ENCODE results near the gene PLEKHD1.

Gene PLEKHD1

GRCh38 chr14:69518289-69519101 is 34.0 kb downstream of the PLEKHD1 start:
- no peak for DNase-seq (ENCODE audit: low read depth in 2 of 2, low spot score in 1 of 2)

DNA sequence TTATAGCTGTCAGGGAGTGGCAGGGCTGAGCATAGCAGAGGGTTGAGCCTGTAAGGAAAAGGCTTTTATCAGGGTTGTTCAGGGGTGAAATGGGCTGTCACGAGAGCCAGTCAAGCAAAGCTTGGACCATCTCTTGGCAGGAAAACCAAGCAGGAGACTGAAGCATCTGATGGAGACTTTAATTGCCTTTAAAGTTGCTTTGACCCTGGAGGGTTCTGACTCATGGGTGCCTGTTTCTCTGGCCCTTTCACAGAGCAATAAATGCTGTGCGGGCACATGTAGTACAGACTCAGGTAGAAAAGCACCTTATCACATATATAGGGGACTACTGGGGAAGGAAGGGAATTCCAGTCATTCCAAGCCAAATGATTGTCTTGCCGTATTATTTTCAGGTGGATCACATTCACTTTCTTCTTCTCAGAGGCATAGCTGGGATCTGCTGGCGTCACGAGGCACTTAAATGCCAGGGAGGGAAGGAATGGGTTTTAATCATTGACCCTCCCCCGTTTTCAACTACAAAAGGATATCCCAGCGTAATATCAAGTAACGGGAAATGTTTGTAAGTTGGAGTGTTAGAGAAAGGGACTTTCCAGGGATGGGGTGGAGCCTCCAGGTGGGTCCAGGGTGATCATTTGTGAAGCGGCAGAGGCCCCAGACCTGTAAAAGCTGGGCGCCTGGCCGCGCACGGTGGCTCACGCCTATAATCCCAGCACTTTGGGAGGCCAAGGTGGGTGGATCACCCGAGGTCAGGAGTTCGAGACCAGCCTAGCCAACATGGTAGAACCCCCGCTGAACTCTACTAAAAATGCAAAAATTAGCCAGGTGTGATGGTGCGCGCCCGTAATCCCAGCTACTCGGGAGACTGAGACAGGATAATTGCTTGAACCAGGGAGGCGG is 34.9 kb downstream of the PLEKHD1 start:
- DNase-seq (ENCODE audit: low read depth in 2 of 2, low spot score in 1 of 2) = no peak

- DNase-seq (ENCODE audit: low read depth in 2 of 2, low spot score in 1 of 2) = no peak
Observed at GRCh38 chr14:69522026-69522425, 37.5 kb downstream of the PLEKHD1 start.

DNA sequence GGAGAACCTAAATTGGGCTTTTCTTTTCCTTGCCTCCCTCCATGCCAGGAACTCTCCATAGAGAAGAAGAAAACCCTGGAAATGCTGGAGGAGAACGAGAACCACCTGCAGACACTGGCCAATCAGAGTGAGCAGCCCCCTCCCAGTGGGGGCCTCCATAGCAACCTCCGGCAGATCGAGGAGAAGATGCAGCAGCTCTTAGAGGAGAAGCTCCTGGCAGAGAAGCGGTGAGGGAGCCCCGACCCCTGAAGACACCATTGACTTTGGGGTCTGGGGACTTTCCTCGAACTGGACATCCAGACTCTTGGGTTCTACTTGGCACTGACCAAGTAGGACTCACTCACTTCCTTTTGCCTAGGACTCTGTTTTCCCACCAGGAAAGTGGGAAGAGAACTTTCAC is 41.4 kb downstream of the PLEKHD1 start:
- DNase-seq (ENCODE audit: low read depth in 2 of 2, low spot score in 1 of 2) = no peak

DNA sequence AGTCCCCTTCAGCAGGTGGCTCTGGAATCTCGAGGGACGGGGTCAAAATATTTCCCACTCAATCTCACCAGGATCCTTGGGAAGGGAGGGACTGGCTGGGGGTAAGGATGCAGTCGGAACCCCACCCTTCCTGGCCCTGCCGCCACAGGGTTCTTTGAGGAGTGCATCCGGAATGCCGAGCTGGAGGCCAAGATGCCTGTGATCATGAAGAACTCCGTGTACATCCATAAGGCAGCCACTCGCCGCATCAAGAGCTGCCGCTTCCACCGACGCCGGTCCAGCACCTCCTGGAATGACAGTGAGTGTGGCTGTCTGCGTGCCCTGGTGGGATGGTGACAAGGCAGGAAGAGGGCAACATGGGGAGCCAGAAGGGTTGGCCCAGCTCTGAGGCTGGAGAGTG is 43.1 kb downstream of the PLEKHD1 start:
- DNase-seq (ENCODE audit: low read depth in 2 of 2, low spot score in 1 of 2) = no peak

DNA sequence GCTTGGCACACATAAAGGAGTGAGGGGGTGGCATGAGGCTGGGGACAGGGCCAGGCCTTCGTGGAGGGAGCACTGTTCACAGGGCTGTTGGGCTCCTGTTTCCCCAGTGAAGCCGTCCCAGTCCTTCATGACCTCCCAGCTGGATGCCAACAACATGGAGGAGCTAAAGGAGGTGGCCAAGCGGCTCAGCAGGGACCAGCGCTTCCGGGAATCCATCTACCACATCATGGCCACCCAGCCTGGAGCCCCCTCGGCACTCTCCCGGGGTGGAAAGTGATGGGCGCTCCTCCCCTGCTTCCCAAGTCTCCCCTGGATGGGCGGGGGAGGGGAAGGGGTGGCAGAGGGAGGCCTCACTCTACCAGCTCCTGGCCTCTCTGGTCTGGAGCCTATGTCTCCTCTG is 43.6 kb downstream of the PLEKHD1 start:
- no peak for DNase-seq (ENCODE audit: low read depth in 2 of 2, low spot score in 1 of 2)

GRCh38 chr14:69528930-69529329 is 44.4 kb downstream of the PLEKHD1 start:
- no peak for DNase-seq (ENCODE audit: low read depth in 2 of 2, low spot score in 1 of 2)

GRCh38 chr14:69529563-69529962 is 45.0 kb downstream of the PLEKHD1 start:
- no peak for DNase-seq (ENCODE audit: low read depth in 2 of 2, low spot score in 1 of 2)

DNA sequence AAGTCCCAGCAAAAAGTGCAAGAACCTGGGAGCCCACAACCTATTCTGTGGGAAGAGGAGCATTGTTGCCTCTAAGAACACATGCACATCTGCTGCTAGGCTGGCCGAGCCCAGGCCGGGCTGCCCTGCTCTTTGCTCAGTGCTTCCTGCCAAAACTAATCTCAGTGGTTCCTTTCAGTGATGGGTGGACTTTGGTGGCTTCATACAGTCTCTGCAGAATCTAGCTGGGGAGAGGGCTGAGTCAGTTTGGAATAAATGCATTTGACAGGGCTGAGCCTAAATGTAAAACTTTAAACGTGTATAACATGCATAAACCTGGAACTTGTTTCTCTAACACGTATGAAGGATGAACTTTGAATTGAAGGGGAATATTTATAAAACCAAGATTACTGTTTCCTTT is 45.6 kb downstream of the PLEKHD1 start:
- DNase-seq (ENCODE audit: low read depth in 2 of 2, low spot score in 1 of 2) = no peak

DNA sequence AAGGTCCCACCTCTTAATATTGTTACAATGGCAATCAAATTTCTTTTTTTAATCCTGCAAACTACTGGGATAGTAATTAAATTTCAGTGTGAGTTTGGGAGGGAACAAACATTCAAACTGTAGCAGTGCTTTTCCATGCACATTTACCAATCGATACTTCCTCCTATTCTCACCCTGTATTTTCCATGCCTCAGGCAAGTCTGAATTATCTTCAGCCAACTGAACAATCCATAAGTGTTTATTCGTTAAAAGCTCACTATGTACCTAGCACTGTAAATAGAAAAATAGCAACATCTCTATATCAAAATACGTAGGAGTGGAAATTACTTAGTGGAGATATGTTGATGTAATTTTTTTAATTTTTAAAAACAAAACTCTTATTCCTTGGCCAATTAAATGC is 46.6 kb downstream of the PLEKHD1 start:
- no peak for DNase-seq (ENCODE audit: low read depth in 2 of 2, low spot score in 1 of 2)

DNA sequence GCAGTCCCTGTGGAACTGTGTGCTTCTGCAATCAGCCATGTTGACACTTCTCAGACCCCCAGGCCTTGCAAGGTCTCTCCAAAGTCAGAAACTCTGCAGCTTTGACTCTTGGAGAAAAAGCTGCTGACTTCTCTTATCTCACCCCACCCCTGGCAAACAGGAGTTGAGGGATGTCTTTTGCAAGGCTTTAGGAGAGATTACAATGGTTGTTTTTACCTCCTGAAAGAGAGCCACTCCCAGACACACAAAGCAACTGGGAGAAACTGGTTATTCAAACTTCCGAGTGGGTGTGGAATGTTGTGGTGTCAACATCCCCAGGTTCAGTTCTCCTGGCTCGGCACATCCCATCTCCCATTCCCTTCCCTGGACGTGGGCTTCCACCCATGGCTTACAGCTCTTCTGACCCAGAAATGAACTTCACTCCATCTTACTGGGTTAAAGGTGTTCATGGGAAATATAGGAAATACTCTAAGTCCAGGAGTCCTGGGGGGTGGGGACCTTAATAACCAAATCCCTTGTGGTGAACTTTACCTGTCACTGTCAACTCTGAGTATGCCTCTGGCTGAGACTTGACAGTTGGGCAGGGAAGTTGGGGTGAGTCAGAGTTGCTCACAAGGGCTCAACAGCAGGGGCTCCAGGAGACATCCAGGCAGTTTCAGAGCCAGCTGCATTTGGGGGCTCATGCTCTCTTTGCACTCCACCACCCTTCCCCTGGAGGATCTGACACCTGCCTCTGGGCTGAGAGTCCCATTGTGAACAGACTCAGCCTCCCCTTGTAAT is 48.2 kb downstream of the PLEKHD1 start:
- DNase-seq (ENCODE audit: low read depth in 2 of 2, low spot score in 1 of 2) = no peak

DNA sequence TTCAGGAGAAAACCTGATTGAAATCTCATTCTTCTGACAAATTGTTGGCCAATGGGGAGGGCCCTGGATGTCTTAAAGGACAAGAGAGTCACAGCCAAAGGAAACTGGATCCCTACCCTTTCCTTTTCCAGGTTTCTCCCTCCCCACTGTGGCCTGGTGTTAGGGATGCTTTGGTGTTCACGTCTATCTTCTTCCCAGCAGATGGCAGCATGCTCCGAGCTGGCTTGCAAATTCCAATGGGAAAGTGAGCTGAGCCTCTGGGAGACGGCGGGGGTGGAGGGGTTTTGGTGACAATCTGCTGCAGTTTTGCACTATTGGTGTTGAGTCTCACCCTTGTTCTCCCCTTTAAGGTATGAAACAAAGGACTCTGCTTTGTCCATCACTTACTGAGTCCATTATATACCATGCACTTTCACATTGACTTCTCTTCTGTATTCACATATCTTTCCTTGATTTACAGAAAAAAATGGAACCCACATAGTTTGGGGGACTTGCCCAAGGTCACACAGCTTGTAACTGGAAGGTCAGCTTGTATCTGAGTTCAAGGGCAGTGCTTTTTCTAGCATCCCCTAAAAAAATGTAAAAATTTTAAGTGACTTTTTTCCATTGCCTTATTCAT is 50.8 kb downstream of the PLEKHD1 start:
- no peak for DNase-seq (ENCODE audit: low read depth in 2 of 2, low spot score in 1 of 2)

DNA sequence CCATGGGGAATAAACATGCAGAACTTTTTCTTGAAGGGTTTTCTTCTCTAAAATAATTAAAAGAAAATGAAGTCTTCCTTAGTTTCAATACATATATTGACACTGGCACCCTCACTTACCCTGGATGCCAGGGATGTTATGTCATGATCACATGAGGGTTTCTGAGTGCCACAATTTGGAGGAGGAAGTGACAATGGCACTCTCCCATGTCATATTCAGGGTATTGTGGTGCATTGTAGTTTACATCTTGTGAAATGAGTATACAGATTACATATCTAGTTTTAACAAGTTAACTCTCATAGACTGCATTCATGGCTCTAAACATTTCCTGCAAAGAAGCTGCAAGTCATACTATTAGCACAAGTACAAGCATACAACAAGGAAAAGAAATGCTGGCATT is 52.4 kb downstream of the PLEKHD1 start:
- DNase-seq (ENCODE audit: low read depth in 2 of 2, low spot score in 1 of 2) = no peak

GRCh38 chr14:69537900-69538299 is 53.4 kb downstream of the PLEKHD1 start:
- DNase-seq (ENCODE audit: low read depth in 2 of 2, low spot score in 1 of 2) = no peak

DNA sequence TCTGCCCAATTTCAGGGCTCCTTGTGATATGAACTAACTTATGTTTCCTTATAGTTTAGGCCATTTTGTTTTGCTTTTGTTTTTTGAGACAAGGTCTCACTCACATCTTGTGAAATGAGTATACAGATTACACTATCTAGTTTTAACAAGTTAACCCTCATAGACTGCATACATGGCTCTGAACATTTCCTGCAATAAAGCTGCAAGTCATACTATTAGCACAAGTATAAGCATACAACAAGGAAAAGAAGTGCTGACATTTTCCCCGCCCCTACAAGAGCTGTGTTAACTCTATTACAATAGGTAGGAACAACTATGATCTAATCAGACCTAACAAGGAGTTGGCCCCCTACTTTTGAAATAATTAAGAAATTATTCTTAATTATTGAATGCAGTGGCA is 54.2 kb downstream of the PLEKHD1 start:
- DNase-seq (ENCODE audit: low read depth in 2 of 2, low spot score in 1 of 2) = no peak

GRCh38 chr14:69539631-69540410 is 55.3 kb downstream of the PLEKHD1 start:
- DNase-seq (ENCODE audit: low read depth in 2 of 2, low spot score in 1 of 2) = no peak

- no peak for DNase-seq (ENCODE audit: low read depth in 2 of 2, low spot score in 1 of 2)
Observed at GRCh38 chr14:69540654-69541335, 56.3 kb downstream of the PLEKHD1 start.

GRCh38 chr14:69542311-69542710 is 57.8 kb downstream of the PLEKHD1 start:
- DNase-seq (ENCODE audit: low read depth in 2 of 2, low spot score in 1 of 2) = no peak

- DNase-seq (ENCODE audit: low read depth in 2 of 2, low spot score in 1 of 2) = no peak
Observed at GRCh38 chr14:69543341-69544115, 59.0 kb downstream of the PLEKHD1 start.

Data from stimulated activated CD8-positive, alpha-beta memory T cell treated with anti-CD3 and anti-CD28 coated beads, Interleukin-4, amount 100 ng/mL, for 4 hours (primary cell).